Breast epithelium (tissue), 4 donors: ENCODE results near the gene CCNL2. TPM values are rescaled to one million over a fixed set of nuclear protein-coding genes. Genes with fewer than 3 reads are reported as not detected.

ENCODE experiments used
- DNase-seq, 2 donors: peaks; one replicate each; pipeline ENCODE4 v3.0.0-alpha.2; 2019; ENCODE audit warnings: low spot score in 2 of 2
- H3K27ac ChIP-seq, 2 donors: fragments of 200-600 bp; sonication (generic) in 1 of 2; one replicate each; pipeline ENCODE4 v1.5.1; 2016 to 2019; ENCODE audit warnings: mild to moderate bottlenecking in 1 of 2
- H3K27me3 ChIP-seq, 2 donors: fragments of 200-600 bp; sonication (generic) in 1 of 2; one replicate each; pipeline versions ENCODE4 v1.5.1 to v1.6.0; 2017 to 2019; ENCODE audit warnings: control low read depth in 1 of 2, mild to moderate bottlenecking in 1 of 2
- H3K36me3 ChIP-seq: fragments of 200-600 bp; one replicate; pipeline ENCODE4 v1.5.1; 2019
- H3K4me1 ChIP-seq, 2 donors: fragments of 200-600 bp; sonication (generic); one replicate each; pipeline ENCODE4 v1.5.1; 2016 to 2019; ENCODE audit warnings: control low read depth in 1 of 2
- H3K4me3 ChIP-seq, 3 donors: fragments of 200-600 bp; sonication (generic); 1 replicate in 2 of 3; 2 replicates in 1 of 3; pipeline ENCODE4 v1.5.1; 2016 to 2019; ENCODE audit warnings: mild to moderate bottlenecking in 3 of 3, moderate library complexity in 2 of 3
- H3K9me3 ChIP-seq, 2 donors: fragments of 200-600 bp; sonication (generic) in 1 of 2; one replicate each; pipeline ENCODE4 v1.5.1; 2016 to 2019; ENCODE audit warnings: control low read depth in 1 of 2
- CTCF ChIP-seq, 3 donors: fragments of 450-650 bp; IDR thresholded peaks; one replicate each; pipeline ENCODE4 v1.5.1; 2016 to 2017; ENCODE audit warnings: antibody characterized with exemption in 3 of 3, mild to moderate bottlenecking in 3 of 3, moderate library complexity in 3 of 3
- POLR2A ChIP-seq: fragments of 450-650 bp; IDR thresholded peaks from one replicate; pipeline ENCODE4 v1.6.1; 2016; ENCODE audit warnings: antibody characterized with exemption, mild to moderate bottlenecking, moderate library complexity
- POLR2AphosphoS5 ChIP-seq, 3 donors: sonication (generic); formaldehyde crosslinking; IDR thresholded peaks; one replicate each; pipeline ENCODE4 v1.6.1; 2017; ENCODE audit warnings: antibody characterized with exemption in 3 of 3
- intact Hi-C: fragments of 100-400 bp; cut with DNase I; formaldehyde crosslinking; loops from one replicate; pipeline ENCODE4 v1.15.1; 2023; ENCODE audit warnings: low total_unique reads
- total RNA-seq, 3 donors: library from RNA; depleted of rRNA; stranded (reverse); fragments of >200 nt; gene quantifications; one replicate each; pipeline ENCODE4 v1.1.0, GENCODE V29; 2016

CCNL2 gene
- total RNA-seq, 3 donors from 2014 or later = 170 to 325 (median 285) TPM

GRCh38 chr1:1439546-1440261, 40.6 kb upstream of the CCNL2 start:
- H3K27ac ChIP-seq = no peak overlapping the region
- intact Hi-C loops = loop anchor here (5.0 kb wide), 1 partner anchor 182 kb away; no protein-coding TSS in a partner anchor
- H3K4me1 ChIP-seq = peaks cover 8 to 24% of the 10 kb centered on the region in 2 donors
- no peaks in the 10 kb centered on the region for H3K36me3 ChIP-seq
- TF ChIP-seq POLR2A (no peak), POLR2AphosphoS5 (IDR thresholded peaks at IDR 0.05) (no peak), CTCF (IDR thresholded peaks at IDR 0.05) (no peak)
- H3K9me3 ChIP-seq = no peaks in the 10 kb centered on the region
- no peaks in the 10 kb centered on the region for H3K27me3 ChIP-seq
- no peak for DNase-seq
- no peak overlapping the region for H3K4me3 ChIP-seq

- peaks cover 14 to 32% of the 10 kb centered on the region in 2 donors for H3K4me1 ChIP-seq
- no peak overlapping the region for H3K4me3 ChIP-seq
- DNase-seq = no peak
- H3K27ac ChIP-seq = no peak overlapping the region
- no peak for TF ChIP-seq CTCF (IDR thresholded peaks at IDR 0.05)
- TF ChIP-seq POLR2A = no peak
- no peak for TF ChIP-seq POLR2AphosphoS5 (IDR thresholded peaks at IDR 0.05)
- no peaks in the 10 kb centered on the region for H3K9me3 ChIP-seq
- no peaks in the 10 kb centered on the region for H3K27me3 ChIP-seq
- H3K36me3 ChIP-seq = no peaks in the 10 kb centered on the region
- intact Hi-C loops = no loop called here
Measured at GRCh38 chr1:1438531-1439381, 39.6 kb upstream of the CCNL2 start.

GRCh38 chr1:1437904-1438376, 38.8 kb upstream of the CCNL2 start:
- intact Hi-C loops = no loop called here
- no peak for DNase-seq
- Histone ChIP-seq H3K9me3 (no peaks in the 10 kb centered on the region), H3K4me1 (peaks cover 18 to 38% of the 10 kb centered on the region in 2 donors), H3K36me3 (no peaks in the 10 kb centered on the region), H3K27me3 (no peaks in the 10 kb centered on the region), H3K27ac (no peak overlapping the region), H3K4me3 (no peak overlapping the region)
- TF ChIP-seq CTCF (IDR thresholded peaks at IDR 0.05) (no peak), POLR2A (no peak), POLR2AphosphoS5 (IDR thresholded peaks at IDR 0.05) (no peak)

GRCh38 chr1:1437033-1437903, 38.1 kb upstream of the CCNL2 start:
- no peaks in the 10 kb centered on the region for H3K9me3 ChIP-seq
- peaks cover 20 to 45% of the 10 kb centered on the region in 2 donors for H3K4me1 ChIP-seq
- H3K4me3 ChIP-seq = peak overlapping the region; percentile 48 to 86 (median 63)
- intact Hi-C loops = no loop called here
- no peaks in the 10 kb centered on the region for H3K36me3 ChIP-seq
- no peak for DNase-seq
- H3K27ac ChIP-seq = no peak overlapping the region
- no peak for TF ChIP-seq CTCF (IDR thresholded peaks at IDR 0.05)
- no peak for TF ChIP-seq POLR2A
- TF ChIP-seq POLR2AphosphoS5 (IDR thresholded peaks at IDR 0.05) = no peak
- H3K27me3 ChIP-seq = no peaks in the 10 kb centered on the region
